GM19372 (cell line): ENCODE data around the gene STAT4.
A peak's percentile ranks its signal among the peaks of the same experiment; 100 is the strongest.

ENCODE experiments used
- ATAC-seq: cut with Tn5 transposase; IDR thresholded peaks from one replicate; pipeline ENCODE4 v1.9.1; 2021; ENCODE audit warnings: mild to moderate bottlenecking, low read depth, moderate library complexity; ENCODE audit not compliant: unreplicated experiment

STAT4 gene

DNA sequence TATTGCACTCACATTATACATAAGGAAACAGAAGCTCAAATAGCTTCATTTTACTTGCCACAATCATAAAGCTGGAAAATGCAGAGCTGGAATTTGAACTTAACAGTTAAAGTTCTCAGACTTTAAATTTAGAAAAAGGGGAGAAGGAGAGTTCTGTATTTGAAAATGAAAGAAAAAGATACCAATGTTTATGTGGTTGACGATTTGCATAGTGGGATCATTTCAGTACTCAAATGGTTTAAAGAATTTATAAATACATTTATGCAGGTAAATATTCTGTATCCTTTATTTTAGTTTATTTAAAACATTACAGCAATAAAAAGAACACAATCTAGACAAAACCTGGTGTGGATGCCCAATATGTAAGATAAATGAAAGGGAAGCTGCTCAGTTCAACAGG is 25.5 kb upstream of the STAT4 start:
- peak; percentile 50 for ATAC-seq

DNA sequence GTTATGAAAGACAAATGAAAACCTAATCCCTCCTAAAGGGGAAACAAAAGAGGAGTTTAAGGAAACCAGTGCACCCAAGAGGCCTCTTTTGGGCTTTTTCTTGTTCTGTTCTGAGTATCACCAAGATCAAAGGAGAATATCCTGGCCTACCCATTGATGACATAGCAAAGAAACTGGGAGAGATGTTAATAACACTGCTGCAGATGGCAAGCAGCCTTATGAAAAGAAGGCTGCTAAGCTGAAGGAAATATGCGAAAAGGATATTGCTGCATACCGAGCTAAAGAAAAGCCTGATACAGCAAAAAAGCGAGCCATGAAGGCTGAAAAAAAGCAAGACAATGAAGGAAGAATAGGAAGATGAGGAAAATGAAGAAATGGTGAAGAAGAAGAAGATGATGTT is 23.6 kb upstream of the STAT4 start:
- no peak for ATAC-seq

DNA sequence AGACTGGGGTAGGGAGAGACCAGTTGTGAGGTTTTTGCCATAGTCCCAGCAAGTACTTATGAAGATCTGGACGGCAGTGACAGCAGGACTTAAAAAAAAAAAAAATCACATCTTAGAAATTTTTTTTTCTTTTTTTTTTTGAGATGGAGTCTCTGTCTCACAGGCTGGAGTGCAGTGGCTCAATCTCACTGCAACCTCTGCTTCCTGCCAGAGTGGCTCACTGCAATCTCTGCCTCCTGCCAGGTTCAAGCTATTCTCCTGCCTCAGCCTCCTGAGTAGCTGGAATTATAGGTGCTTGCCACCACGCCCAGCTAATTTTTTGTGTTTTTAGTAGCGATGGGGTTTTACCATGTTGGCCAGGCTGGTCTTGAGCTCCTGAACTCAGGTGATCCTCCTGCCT is 22.4 kb upstream of the STAT4 start:
- no peak for ATAC-seq

DNA sequence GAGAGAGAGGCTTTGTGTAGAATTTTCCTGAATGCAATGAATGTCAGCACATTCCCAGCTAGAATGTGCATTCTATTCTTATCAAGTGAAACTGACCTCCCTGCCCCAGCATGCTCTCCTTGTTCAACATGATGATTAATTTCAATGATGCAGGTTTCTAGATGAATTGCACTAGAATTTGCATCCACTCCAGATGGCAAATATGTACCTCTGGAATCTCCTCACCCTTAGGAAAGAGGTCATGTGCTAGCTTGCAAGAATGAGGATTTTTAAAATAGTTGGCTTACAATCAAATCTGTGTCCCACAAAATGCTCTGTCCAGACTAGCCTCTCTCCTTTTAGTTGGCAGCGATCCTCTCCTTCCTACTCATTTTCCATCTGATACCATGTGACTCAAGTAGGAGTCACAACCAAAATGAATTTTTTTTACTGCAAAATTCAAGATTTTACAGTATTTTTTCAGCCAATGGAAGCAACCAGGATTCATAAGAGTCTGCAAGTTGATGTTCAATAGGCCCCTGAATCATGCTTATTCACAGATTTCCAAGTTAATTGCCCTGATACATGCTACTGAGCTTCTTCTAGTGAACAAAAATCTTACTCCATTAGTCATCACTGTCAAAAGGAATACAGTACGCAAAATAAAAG is 21.0 kb upstream of the STAT4 start:
- ATAC-seq: no peak

DNA sequence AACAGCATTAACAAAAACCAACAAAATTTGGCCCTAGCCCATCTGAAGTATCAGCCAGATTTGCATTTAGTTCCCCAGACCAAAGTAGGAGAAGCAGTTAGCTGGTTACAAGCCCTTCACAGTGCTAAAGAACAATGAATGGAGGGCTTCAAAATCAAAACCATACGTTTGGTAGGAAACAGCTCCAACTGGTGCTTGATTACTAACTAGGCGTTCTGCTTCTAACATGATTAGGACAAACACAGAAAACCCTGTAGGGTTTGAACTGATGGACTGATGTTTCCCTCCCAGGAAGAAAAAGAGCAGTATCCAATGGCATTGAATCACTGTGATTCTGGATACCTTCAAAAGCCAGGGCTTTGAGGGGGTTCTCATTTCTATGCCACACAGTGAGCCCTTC is 20.5 kb upstream of the STAT4 start:
- no peak for ATAC-seq

DNA sequence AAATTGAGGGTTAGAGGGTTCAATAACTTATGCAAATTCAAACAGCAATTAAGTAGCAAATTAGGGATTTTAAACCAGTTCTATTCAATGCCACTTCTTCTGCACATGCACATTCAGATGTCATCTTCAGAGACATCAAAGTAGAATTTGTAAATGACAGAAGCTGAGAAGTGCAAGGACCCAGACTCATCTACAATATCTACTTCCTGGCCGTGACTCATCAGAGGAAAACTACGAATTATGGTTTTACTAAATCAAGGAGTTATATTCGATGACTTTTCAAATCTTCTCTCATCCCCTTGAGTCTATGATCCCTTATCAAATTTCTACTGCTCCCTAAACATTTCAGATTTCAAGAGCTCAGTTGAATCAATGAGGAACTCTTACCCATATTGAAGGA is 20.0 kb upstream of the STAT4 start:
- no peak for ATAC-seq

DNA sequence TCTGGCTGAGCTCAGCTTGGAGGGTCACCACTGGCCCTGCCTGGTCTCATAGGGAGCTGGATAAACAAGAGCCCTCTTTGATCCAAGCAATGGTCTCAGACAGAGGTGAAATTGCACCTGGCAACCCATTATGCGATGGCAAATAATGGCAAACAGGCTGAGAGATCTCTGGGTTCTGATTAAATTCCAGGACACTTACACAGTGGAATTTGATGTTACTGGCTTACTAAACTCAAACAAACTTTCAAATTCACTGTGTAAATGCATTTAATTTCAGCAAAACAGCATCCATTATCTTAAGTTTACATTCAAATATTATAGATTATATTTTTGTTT is 19.5 kb upstream of the STAT4 start:
- ATAC-seq: no peak

DNA sequence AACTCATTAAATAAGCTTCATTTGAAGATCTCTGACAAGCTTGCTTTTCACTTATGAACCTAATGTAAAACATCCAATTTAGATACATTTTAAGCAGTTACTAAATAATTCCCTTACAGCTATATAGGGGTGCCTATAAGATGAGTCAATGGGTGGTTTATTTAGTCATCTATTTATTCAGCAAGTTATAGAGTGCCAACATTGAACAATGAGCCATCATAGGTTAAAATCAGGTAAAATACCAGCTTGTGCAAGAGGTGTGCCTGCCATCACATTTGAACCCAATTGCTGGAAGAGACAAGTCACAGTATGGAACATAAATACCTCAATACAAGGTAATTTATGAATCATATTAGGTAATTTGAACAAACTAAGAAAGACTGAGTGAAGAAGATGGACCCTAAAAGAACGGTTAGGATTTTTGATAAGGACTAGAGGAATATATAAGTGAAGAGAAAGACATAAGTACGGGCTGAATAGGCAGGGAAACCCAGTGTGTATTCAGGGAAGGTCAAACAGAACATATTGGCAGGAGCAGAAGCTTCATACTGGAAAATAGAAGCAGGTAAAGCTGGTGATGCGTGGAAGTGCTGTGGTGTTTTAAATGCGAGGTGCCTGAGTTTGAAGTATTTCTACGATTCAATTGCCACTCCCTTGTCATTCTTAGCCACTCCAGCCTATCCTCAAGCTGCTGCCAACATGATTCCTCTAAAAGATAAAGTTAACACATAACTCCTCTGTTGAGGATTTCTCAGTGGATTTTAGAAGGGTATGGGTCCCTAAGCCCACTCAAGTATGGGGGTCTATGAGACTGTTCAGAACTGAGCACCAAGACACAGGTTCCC is 18.9 kb upstream of the STAT4 start:
- ATAC-seq: no peak

DNA sequence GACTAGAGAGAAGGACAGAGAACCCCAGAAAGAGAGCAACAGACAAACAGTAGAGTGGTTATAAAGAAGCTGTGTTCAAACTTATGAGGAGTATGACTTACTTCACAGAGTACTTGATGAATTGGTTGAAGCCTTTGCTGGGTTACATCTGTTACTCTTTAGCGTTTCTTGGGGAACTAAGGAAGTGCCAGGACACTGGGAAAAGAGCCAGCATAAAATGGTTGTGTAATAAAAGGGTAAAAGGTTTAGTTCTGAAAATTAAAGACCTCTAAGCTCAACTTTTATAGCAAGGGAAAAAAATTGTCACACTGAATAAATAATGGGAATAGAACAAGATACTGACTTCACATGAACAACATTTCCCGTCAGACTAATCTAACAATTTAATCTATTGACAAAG is 17.0 kb upstream of the STAT4 start:
- no peak for ATAC-seq

DNA sequence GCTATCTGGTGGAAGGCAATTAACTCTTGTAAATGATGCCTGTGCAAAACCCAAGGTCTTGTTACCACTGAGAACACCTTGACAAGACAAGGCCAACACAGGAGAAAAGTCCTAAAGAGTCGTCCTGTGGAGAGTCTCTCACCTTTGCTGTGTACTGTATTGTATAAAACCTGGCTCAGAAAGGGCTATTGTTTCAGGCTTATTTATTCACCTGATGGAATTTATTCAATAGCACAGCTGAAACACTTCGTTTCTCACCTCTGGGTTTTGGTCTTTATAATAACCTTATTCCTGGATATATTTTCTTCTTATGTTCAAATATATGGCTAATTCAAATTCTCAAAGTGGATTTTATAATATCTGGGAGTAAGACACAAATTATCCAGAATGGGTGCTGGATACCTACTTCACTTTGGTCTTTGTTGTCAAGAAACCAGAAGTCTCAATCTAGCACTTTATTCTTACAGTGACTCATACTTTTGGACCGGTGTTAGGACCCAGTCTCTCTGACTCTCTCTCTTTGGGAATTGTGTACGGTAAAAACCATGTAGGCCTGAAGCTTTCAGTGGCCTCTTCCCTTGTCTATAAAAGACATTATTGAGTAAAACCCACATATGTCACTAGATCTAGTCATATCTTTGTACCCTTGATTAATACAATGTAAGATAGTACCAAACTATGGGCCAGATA is 16.1 kb upstream of the STAT4 start:
- no peak for ATAC-seq

DNA sequence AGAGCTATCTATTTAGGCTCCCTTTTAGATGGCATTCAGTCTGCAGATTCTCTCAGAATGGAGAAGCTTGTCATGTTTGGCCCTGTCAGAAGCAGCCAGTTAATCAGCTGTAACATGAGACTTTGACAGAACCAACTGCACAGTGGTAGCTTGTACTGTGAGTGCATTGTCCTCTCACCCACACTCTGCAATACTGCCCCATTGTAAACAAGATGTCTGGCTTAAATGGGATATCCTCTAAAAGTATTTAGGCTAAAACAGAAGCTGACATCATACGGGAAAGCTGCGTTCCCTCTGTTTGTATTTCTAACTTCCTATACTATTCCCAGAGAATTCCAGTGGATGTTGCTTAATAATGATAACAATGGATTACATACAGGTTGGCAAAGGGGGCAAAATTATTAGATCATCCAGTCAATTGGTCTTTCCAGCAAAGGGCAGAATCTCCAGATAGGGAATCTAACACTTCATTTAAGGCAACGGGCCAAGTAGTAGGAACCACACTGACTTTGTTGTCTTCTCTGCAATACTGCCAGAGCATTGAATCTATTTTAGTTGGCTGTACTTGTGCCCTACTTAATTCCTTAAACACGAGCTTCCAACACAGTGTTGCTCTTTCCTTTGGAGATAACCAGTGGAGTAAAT is 15.4 kb upstream of the STAT4 start:
- no peak for ATAC-seq

DNA sequence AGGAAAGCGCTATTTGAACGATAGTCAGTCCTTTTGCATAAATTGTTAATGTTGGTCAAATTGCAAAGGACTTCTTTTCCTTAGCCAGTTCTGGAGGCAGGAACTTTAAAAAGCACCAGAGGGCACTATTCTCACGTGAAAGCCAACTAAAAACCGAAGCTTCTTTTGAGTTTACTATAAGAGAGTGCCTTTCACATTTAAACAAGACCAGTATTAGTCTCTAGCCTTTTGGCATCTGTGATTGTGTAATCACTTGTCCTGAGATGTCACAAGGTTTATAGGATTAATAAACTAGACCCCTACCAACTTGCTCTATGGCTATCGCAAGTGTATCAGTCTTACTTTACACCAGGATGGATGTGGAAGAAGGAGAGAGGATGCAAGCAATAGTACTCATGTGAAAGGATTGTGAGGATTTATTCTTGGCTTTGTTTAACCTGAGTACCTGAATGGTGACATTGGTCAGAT is 14.4 kb upstream of the STAT4 start:
- ATAC-seq: peak; percentile 77

DNA sequence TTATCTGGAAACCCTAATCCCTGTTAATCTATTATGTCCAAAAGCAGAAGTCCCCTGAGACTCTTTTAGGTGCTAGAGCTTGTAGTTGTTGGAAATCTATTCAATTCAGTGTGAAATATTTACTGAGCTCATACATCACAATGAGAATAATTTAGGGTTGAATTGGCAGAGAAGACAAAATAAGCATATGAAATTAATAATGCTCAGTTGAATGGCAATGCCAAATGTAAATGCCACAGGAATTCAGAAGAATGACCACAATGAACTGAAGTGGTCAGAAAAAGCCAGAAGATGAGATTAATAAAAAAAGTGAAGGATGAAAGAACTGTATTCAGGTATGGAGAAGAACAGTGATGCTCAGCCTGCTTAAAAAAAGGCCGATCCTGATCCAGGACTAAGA is 8.0 kb upstream of the STAT4 start:
- ATAC-seq: no peak

DNA sequence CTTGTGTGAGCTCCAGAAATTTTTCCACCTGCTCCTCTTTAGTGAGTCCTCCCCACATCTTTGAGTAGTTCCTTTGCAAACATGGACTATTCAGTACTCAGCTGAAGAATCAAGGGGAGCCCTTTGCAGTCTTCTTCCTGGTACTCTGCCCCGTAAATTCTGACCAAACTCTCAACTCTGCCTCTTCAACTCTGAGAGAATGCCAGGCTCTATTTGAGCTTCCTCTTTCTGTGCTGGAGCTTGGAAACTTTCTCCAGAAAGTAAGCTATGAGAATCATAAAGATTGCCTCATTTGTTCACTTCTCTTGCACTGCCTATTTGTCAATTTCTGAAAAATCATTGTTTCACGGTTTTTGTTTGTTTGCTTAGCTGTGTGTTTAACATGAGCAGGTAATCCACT is 7.4 kb upstream of the STAT4 start:
- no peak for ATAC-seq

DNA sequence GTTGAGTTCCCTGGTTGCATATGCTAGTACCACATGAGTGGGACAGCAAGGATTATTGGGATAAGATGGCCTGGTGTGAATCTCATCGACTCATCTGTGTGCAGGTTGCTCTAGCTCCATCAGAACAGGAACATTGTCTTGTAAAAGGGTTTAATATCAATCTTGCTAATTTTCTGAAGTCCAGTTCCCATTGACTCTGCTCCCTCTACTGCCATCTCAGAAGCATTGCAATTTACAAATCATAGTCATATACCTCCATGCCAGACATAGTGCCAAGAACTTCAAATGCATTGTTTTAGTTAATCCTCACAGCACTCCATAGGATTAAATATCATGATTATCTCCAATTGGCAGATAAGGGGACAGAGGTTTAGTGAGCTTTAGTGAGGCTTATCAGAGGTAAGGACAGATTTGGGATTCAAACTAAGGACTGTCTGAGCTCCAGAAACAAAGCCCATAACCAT is 4.8 kb upstream of the STAT4 start:
- ATAC-seq: no peak

DNA sequence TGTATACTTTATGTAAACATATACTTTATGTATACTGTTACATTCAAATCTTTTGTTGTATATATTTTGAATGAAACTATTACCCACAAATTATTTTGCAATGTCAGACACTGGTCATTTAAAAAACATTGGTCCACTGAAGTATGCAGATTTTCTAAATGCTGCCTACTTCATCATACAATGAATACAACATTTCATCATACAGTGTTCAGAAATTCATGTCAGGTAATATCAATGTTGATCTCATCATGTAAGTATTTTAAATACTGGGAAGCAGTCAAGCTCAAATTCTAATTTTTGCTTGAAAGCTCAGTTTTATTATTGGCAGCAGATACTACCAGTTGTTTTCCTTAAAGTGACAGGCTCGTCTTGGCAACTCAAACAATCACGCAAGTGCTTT is 2.9 kb upstream of the STAT4 start:
- no peak for ATAC-seq

DNA sequence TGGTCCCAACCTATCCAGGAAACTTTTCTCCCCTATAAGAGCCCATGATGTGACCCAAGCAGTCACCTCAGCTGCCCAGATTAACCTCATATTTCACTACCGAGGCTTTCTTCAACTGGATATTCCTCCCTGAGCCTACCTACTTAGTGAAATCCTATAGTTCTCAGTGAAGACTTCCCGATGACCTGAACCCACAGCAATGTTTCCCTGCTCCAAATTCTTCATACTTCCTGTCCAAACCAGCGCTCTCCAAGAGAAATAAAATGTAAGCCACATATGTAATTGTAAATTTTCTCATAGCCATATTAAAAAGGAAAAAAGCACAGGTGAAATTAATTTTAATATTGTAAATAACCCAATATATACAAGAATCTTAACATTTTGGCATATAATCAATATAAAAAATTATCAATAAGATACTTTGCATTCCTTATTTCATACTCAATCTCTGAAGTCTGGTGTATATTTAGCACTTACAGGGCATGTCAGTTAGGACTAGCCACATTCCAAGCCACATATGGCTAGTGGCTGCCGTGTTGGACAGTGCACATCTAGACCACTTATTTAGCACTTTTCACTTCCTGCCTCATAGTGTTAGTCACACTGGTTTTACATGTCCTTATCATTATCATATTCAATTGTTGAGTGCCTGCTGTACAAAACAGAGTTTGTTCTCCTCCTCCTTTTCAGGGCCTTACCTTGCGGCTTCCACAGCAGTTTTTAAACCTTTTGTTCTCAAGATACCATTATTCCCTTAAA is 1.9 kb upstream of the STAT4 start:
- no peak for ATAC-seq

DNA sequence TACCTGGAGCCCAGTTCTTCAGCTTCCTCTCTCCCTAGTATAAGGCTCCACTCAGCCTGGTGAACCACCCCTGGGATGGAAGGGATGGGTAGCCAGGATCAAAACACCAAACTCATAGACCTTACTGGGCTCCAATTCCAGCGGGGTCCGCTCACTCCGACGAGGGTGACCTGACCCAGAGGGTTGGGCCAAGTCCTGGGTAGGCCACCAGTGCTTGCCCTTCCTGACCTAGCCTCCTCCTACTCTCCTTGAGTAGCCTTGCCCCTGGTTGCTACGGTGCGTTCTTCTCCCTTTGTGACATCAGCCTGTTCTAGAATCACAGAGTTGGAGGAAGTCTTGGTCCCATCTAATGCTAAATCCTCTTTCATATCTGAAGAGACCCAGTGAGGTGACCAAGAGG is 537 bp upstream of the STAT4 start:
- ATAC-seq: no peak

DNA sequence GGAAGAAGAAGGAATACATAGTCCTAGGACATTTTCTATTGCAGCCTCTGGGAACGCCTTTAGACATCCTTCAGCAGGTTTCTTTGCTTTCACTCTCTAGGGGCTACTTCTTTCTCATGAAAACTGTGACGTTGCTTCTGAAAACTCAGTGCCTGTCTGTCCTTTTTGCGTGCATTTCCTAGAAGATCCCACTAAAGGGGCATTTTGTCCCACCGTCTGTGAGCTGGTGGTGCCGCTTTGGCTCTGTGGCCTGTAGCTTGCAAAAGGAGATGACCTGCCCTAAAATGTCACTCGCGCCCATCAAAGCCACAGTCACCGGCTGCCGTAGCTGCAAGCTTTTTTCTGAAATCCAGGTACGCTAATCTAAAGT is 579 bp downstream of the STAT4 start:
- ATAC-seq: peak; percentile 21

DNA sequence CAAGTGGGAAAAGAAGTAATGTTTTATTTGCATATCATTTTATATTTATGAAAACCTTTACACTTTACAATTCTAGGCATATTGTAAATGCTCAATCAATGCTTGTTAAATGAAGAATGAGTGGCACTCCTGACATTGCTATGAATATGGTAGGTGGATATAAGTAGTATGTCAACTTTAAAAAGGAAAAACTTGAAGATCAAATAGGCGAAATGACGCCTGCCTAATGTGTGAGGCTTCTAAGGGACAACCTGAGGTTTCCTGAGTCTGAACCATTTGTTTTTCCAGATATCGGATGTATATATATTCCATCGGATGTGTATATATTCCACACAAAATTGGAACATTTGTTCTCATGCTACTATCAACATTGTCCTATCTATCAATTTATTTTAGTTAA is 1.4 kb downstream of the STAT4 start:
- ATAC-seq: no peak
